Measurements from ENCODE around the gene RBM33.
"Not testable (repeated sequence)": the region's sequence is repeated elsewhere in the genome, so short reads cannot be mapped to it uniquely, and the experiment has no call there.

Gene RBM33, protein sequence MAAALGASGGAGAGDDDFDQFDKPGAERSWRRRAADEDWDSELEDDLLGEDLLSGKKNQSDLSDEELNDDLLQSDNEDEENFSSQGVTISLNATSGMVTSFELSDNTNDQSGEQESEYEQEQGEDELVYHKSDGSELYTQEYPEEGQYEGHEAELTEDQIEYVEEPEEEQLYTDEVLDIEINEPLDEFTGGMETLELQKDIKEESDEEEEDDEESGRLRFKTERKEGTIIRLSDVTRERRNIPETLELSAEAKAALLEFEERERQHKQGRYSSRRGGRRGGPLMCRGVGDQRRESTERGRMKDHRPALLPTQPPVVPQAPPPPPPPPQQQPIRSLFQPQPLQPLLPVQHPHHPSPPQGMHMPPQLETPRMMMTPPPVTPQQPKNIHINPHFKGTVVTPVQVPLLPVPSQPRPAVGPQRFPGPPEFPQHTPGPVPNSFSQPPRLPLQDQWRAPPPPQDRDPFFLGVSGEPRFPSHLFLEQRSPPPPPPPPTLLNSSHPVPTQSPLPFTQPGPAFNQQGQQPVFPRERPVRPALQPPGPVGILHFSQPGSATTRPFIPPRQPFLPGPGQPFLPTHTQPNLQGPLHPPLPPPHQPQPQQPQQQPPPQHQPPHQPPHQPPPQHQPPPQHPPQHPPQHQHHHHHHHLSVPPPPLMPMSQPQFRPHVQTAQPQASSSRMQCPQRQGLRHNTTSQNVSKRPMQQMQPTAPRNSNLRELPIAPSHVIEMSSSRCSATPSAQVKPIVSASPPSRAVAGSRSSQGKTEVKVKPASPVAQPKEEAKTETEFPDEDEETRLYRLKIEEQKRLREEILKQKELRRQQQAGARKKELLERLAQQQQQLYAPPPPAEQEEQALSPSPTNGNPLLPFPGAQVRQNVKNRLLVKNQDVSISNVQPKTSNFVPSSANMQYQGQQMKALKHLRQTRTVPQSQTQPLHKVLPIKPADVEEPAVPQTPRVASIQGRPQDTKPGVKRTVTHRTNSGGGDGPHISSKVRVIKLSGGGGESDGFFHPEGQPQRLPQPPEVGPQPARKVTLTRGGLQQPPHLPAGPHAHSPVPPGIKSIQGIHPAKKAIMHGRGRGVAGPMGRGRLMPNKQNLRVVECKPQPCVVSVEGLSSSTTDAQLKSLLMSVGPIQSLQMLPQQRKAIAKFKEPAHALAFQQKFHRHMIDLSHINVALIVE

GRCh38 chr7:155644178-155644970 lies at the start of gene RBM33:
TSS of gene RBM33 (plus strand) at chr7:155644661. CDS start at chr7:155644877, 216 bp downstream.
- DNase-seq: peak in 56 of 58 donors; percentile 40 to 92 (median 79)

DNA sequence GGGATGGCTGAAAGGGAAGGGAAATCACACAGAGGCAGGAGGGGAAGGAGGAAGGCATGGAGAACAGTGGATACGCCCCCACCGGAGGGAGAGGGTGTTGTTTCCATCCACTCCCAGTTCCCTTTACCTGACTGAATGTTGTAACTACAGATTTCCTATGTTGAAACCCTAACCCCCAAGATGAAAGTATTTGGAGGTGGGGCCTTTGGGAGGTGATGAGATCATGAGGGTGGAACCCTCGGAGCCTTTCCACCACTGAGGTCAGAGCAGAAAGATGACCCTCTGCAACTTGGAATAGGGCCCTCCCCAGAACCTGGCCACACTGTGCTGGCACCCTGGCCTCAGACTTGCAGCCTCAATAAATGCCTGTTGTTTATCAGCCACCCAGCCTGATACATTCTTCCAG lies 49.5 kb upstream of the RBM33 start:
- DNase-seq: no peak

- DNase-seq: no peak
These were observed 46.7 kb upstream of the RBM33 start for GRCh38 chr7:155597753-155598140.

- peak in 55 of 58 donors; percentile 5 to 91 (median 55) for DNase-seq
These were observed 45.7 kb upstream of the RBM33 start for GRCh38 chr7:155598810-155599210.

DNA sequence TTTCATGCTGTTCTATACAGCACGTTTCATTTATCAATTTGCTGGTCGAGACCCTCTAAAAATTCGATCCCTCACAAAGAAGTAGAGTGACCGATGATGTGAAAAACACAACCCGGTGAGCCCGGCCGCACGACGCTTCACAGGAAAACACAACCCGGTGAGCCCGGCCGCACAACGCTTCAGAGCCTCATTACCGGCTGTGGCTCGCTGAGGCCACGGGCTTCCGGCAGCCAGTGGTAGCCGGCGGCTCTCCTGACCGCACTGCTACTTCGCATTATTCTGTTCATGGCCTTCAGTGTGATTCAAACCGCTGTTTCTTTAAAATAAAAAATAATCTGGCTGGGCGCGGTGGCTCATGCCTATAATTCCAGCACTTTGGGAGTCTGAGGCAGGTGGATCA lies 42.3 kb upstream of the RBM33 start:
- DNase-seq: no peak

- no peak for DNase-seq
These were observed 41.7 kb upstream of the RBM33 start for GRCh38 chr7:155602750-155603149.

- DNase-seq: no peak
These were observed 41.1 kb upstream of the RBM33 start for GRCh38 chr7:155603205-155603857.

GRCh38 chr7:155603858-155604503 lies 40.5 kb upstream of the RBM33 start:
- DNase-seq: no peak

DNA sequence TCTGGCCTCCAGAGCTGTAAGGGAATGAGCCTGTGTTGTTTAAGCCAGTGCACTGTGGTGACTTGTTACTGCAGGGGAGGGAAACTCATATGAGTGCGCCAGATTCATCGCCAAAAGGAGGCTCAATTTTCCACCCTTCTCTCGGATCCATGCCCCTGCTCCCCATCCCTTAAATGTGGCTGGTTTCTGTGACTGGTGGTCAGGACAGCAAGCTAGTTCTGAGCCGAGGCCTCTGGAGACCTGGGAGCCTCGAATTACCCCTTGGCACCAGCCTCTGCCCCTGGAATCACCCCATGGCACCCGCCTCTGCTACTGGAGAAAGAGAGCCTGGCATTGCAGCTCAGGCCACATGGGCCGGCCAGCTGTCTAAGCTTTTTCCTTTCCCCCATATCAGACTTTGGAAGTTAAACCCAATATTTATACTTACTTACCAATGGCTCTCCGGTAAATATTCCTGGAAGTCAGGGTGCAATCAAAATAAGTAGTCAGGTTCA lies 39.9 kb upstream of the RBM33 start:
- DNase-seq: no peak

DNA sequence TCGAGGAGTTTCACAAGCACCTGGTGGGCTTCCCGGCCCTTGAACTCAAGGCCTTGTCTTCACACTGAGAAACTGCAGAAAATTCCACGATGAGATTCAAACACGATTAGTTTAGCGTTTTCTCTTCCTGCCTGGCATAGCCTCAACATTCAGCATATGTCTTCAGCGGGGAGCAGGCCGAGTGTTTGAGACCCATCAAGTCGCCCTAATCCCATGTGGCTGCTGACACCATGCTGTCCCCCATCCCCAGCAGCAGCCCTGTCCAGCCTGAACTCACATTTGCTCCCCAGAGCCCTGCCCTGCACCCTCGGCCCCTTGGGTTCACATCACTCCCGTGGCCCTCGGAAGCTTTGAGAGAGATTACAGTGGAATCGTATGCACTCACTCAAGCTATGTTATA lies 35.3 kb upstream of the RBM33 start:
- no peak for DNase-seq

DNA sequence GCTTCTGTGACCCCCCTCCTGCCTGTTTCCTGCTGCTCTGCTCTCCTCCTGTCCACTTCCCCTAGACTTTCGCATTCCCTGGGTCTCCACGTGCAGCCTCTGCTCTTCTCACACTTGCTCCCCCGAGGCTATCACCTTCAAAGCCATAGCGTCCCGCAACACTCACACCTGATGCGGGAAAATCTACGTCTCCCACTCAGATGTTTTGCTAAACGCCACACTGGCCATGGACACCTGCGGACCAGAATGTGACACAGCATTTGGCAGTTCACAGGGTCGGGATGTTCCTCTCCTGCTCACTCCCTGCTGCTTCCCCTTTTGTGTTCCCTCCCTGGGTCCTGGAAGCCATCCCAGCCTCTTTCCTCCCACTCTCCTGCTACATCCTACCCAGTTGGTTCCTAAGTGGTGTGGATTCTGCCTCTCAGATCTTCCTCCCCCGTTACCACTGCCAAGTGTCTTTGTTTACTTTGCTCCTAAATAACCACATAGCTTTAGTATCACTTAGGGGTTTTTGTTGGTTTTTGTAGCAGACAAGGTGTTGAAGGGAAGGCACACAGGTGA lies 33.7 kb upstream of the RBM33 start:
- DNase-seq: peak in 6 of 58 donors; percentile 1 to 44 (median 24)

DNA sequence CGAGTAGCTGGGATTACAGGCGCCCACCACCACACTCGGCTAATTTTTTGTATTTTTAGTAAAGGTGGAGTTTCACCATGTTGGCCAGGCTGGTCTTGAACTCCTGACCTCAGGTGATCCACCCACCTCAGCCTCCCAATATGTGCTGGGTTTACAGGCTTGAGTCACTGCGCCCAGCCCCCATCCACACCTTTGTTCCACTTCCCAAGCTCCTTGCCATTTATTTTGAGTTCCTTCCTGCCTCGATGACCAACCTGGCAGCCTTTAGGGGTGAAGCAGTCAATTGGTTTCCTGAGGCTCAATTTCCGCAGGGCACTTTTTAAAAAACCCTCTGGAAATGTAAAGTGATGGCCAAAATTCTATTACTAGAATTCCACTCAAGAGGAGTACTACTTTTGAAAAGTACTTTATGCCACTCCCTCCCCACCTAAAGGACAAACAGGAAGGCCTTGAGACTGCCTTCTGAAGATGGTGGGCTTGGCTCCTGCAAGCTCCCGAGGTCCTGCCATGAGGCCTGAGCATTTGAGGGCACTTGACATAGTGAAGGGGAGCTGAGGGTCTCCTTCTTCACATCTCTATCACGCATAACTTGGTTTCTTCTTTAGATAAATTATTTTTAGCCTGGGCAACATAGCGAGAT lies 32.5 kb upstream of the RBM33 start:
- no peak for DNase-seq

DNA sequence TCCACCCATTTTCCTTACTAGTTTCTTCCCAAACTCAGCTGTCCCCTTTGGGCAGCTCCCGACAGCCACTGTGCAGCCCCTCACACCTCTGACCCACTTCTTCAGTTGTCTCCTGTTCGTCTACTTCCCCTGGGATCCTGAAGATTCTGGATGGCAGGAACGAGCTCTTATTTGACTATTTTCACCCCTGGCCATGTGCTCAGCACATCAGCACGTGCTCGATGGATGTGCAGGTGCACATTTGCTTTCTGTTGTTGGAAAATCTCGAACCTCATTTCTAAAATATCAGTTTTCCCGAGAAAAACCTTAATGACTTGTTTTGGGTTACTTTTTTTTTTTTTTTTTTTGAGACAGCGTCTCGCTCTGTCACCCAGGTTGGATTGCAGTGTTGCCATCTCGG lies 31.8 kb upstream of the RBM33 start:
- no peak for DNase-seq

DNA sequence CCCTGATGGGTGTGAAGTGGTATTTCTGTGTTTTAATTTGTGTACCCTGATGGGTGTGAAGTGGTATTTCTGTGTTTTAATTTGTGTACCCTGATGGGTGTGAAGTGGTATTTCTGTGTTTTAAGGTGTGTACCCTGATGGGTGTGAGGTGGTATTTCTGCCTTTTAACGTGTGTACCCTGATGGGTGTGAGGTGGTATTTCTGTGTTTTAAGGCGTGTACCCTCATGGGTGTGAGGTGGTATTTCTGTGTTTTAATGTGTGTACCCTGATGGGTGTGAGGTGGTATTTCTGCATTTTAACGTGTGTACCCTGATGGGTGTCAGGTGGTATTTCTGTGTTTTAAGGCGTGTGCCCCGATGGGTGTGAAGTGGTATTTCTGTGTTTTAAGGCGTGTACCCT lies 29.4 kb upstream of the RBM33 start:
- DNase-seq: not testable (repeated sequence)

DNA sequence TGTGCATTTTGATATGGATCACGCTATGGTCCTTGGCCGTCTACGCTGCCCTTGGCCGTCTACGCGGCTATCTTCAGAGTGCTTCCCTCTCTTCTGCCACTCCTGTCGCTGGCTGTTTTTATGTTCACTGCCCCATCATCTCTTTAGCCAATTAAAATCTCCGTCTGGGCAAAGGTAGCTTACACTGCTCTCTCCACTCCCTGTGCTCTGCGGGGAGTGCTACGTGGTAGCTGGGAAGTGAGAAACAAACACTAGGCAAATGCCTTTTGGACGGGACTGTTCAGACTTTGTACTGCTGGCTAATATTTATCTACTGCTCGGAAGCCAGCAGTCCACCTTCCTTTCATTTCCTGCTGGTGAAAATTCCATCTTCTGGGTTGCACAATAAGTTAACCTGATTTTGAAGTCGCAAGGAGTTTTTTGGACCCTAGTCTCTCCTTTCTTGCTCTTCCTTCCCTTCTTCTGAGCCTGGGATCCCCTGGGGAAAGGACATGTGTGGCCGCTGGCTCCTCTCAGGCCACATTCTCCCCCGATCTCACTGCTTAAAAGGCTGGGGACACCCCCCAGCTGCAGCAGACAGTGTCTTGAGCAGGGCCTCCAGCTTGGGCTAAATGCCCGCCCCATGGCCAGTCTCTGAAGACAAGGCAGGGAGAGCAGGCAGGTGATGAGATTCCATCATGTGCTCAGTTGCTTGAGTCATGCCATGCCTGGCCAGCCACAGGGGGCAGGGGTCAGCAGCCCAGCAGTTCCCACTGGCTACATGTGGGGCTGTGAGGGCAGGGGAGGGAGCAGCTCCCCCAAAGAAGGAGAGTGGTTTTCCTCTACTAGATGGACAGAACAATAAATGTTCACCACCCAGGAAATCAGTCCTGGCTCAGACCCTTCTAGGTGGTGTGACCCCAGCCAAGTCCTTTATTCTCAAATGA lies 25.5 kb upstream of the RBM33 start:
- no peak for DNase-seq

- DNase-seq: no peak
These were observed 24.7 kb upstream of the RBM33 start for GRCh38 chr7:155619634-155620271.

- no peak for DNase-seq
These were observed 24.0 kb upstream of the RBM33 start for GRCh38 chr7:155620497-155620896.
